Measurements from ENCODE around the gene GNAI1.

- no peak for TF ChIP-seq POLR2A (IDR thresholded peaks at IDR 0.05)
- TF ChIP-seq CTCF (IDR thresholded peaks at IDR 0.05), result no peak
- no peak for TF ChIP-seq EP300 (IDR thresholded peaks at IDR 0.05)
Observed at GRCh38 chr7:80129785-80130184, 4.8 kb upstream of the GNAI1 start.

Measured in tibial nerve (tissue), 4 donors.